Gastrocnemius medialis (tissue), 4 donors: ENCODE measurements around the gene AMACR.

Experiments used
- CTCF ChIP-seq, 5 experiments: fragments of 450-650 bp in 3 of 5; fragments of 200-600 bp in 2 of 5; sonication (generic) in 2 of 5; IDR thresholded peaks in 4 of 5; conservative IDR thresholded peaks in 1 of 5; 1 replicate in 4 of 5; 2 replicates in 1 of 5; pipeline ENCODE4 v1.5.1; 2016 to 2019; ENCODE audit warnings: antibody characterized with exemption in 5 of 5, mild to moderate bottlenecking in 3 of 5, moderate library complexity in 3 of 5
- POLR2A ChIP-seq, 2 donors: fragments of 450-650 bp; IDR thresholded peaks; one replicate each; pipeline ENCODE4 v1.6.1; 2017; ENCODE audit warnings: antibody characterized with exemption in 2 of 2, mild to moderate bottlenecking in 2 of 2, moderate library complexity in 2 of 2

- TF ChIP-seq CTCF (IDR thresholded peaks at IDR 0.05 in 4 of 5, conservative IDR thresholded peaks at IDR 0.05 in 1 of 5): no peak
- no peak for TF ChIP-seq POLR2A (IDR thresholded peaks at IDR 0.05)
Observed at GRCh38 chr5:34055667-34056066, 47.8 kb upstream of the AMACR start.
